HEK293T (cell line): ENCODE measurements around the gene TFDP2.

Source experiments
- CTCF ChIA-PET: fragments of 350-600 bp; formaldehyde crosslinking; extraction: SDS; loops from one replicate; lab custom pipeline; 2021; ENCODE audit warnings: antibody characterized with exemption, inconsistent platforms; lab: Yijun Ruan, JAX
- POLR2A ChIA-PET: fragments of 350-600 bp; formaldehyde crosslinking; extraction: SDS; loops from one replicate; lab custom pipeline; 2020; ENCODE audit warnings: antibody characterized with exemption, inconsistent platforms; lab: Yijun Ruan, JAX
- DNase-seq: peaks from one replicate; pipeline ENCODE4 v3.0.0; 2012; ENCODE audit warnings: mixed read lengths; ENCODE audit errors: extremely low spot score
- ARNT ChIP-seq: fragments of 450-650 bp; IDR thresholded peaks from 2 replicates; pipeline ENCODE4 v1.6.1; 2017; ENCODE audit warnings: mild to moderate bottlenecking
- BHLHE40 ChIP-seq: fragments of 450-650 bp; IDR thresholded peaks from 2 replicates; pipeline ENCODE4 v1.6.1; 2016; ENCODE audit warnings: mild to moderate bottlenecking, moderate library complexity, borderline replicate concordance
- CTBP1 ChIP-seq: fragments of 450-650 bp; IDR thresholded peaks from 2 replicates; pipeline ENCODE4 v1.6.1; 2016; ENCODE audit warnings: borderline replicate concordance
- ELF4 ChIP-seq: fragments of 450-650 bp; IDR thresholded peaks from 2 replicates; pipeline ENCODE4 v1.6.1; 2017; ENCODE audit warnings: antibody characterized with exemption
- FOXA1 ChIP-seq: fragments of 450-650 bp; IDR thresholded peaks from 2 replicates; pipeline ENCODE4 v1.6.1; 2016; ENCODE audit warnings: mild to moderate bottlenecking
- FOXK2 ChIP-seq: fragments of 450-650 bp; IDR thresholded peaks from 2 replicates; pipeline ENCODE4 v1.6.1; 2016; ENCODE audit warnings: mild to moderate bottlenecking
- FOXM1 ChIP-seq: fragments of 450-650 bp; IDR thresholded peaks from 2 replicates; pipeline ENCODE4 v1.6.1; 2017; ENCODE audit warnings: mild to moderate bottlenecking, borderline replicate concordance
- HDGF ChIP-seq: fragments of 450-650 bp; IDR thresholded peaks from 2 replicates; pipeline ENCODE4 v1.6.1; 2017; ENCODE audit warnings: antibody characterized with exemption, borderline replicate concordance
- L3MBTL2 ChIP-seq: fragments of 450-650 bp; conservative IDR thresholded peaks from 2 replicates; pipeline ENCODE4 v1.6.1; 2016; ENCODE audit warnings: mild to moderate bottlenecking
- LEF1 ChIP-seq: fragments of 450-650 bp; IDR thresholded peaks from 2 replicates; pipeline ENCODE4 v1.6.1; 2017; ENCODE audit warnings: mild to moderate bottlenecking, borderline replicate concordance
- NFRKB ChIP-seq: fragments of 450-650 bp; IDR thresholded peaks from 2 replicates; pipeline ENCODE4 v1.6.1; 2016; ENCODE audit warnings: mild to moderate bottlenecking, moderate library complexity
- SP1 ChIP-seq: fragments of 450-650 bp; IDR thresholded peaks from 2 replicates; pipeline ENCODE4 v1.6.1; 2017
- SUZ12 ChIP-seq: fragments of 450-650 bp; IDR thresholded peaks from 2 replicates; pipeline ENCODE4 v1.6.1; 2016; ENCODE audit warnings: mild to moderate bottlenecking
- TARDBP ChIP-seq: fragments of 450-650 bp; IDR thresholded peaks from 2 replicates; pipeline ENCODE4 v1.6.1; 2016
- ZNF384 ChIP-seq: fragments of 450-650 bp; IDR thresholded peaks from 2 replicates; pipeline ENCODE4 v1.6.1; 2016
- TF ChIP-seq, protein P1 (sequence below): fragments of 450-650 bp; IDR thresholded peaks from 2 replicates; pipeline ENCODE4 v1.6.1; 2016

TFDP2 gene

DNA sequence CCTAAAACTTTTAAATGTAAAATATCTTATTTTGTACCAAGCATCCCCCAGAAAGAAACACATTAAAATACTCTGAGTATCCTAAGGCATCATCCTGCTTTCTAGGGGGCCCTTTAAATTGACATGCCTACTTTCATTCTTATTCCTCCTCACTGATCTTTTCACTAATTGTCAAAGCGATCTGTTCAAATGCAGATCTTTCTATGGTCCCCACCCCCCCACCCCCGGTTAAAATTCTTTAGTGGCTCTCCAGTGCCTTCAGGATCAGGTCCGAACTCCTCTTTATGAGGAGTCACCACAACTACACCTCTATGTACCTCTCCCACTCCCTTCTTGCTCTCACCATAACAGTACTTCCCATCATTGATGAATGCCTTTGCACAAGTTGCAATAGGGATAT is 19.2 kb upstream of the TFDP2 start:
- TF ChIP-seq, protein P1, sequence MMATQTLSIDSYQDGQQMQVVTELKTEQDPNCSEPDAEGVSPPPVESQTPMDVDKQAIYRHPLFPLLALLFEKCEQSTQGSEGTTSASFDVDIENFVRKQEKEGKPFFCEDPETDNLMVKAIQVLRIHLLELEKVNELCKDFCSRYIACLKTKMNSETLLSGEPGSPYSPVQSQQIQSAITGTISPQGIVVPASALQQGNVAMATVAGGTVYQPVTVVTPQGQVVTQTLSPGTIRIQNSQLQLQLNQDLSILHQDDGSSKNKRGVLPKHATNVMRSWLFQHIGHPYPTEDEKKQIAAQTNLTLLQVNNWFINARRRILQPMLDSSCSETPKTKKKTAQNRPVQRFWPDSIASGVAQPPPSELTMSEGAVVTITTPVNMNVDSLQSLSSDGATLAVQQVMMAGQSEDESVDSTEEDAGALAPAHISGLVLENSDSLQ: no peak
- no peak for TF ChIP-seq ARNT
- TF ChIP-seq NFRKB: no peak
- no peak for TF ChIP-seq ELF4
- no peak for TF ChIP-seq FOXA1
- TF ChIP-seq ZNF384: no peak
- no peak for TF ChIP-seq SUZ12
- TF ChIP-seq HDGF: no peak
- no peak for TF ChIP-seq FOXK2
- no peak for TF ChIP-seq FOXM1
- no peak for TF ChIP-seq SP1
- TF ChIP-seq LEF1: no peak
- no peak for TF ChIP-seq L3MBTL2
- POLR2A ChIA-PET: no interaction called here
- CTCF ChIA-PET: no interaction called here
- no peak for DNase-seq

- DNase-seq: no peak
- TF ChIP-seq ELF4 (no peak), FOXA1 (no peak)
- POLR2A ChIA-PET: interaction anchor here (0.8 kb wide), 1 partner anchor 17 kb away, joined by 3 read pairs; no protein-coding TSS in a partner anchor
- CTCF ChIA-PET: interaction anchor here (2.0 kb wide), 1 partner anchor 15 kb away, joined by 7 read pairs; no protein-coding TSS in a partner anchor
Measured at GRCh38 chr3:142165194-142165593, 15.8 kb upstream of the TFDP2 start.

- no peak for DNase-seq
- ChIA-PET POLR2A (no interaction called here), CTCF (no interaction called here)
- TF ChIP-seq HDGF (no peak), NFRKB (no peak), FOXM1 (no peak), SUZ12 (no peak), SP1 (no peak), ELF4 (no peak), TARDBP (no peak), BHLHE40 (no peak), FOXK2 (no peak), LEF1 (no peak), ARNT (no peak)
- TF ChIP-seq, protein P1: no peak
Measured at GRCh38 chr3:142159083-142159740, 9.9 kb upstream of the TFDP2 start.

DNA sequence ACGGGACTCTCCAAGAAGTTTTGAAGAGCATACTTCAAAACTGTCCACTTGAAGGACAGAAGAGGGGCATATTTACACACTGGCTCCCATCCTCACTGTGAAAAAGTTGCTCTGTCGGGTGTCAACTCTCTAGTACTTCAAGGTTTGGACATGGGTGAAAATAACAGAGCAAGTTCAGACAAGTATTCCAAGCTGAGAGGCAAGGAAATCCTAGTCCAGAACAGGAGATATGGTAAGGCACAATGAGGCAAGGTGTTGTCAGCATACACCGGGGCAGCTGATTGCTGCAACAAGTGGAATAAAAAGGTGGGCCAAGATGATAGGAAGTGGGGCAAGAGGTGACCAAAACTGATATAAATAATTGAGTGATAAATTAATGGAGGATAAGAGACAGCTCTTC is 4.8 kb upstream of the TFDP2 start:
- POLR2A ChIA-PET: no interaction called here
- no peak for TF ChIP-seq SUZ12
- TF ChIP-seq TARDBP: no peak
- TF ChIP-seq ELF4: no peak
- no peak for TF ChIP-seq CTBP1
- TF ChIP-seq, protein P1: no peak
- no peak for TF ChIP-seq ARNT
- no peak for TF ChIP-seq FOXA1
- TF ChIP-seq FOXM1: no peak
- DNase-seq: no peak
- CTCF ChIA-PET: no interaction called here

DNA sequence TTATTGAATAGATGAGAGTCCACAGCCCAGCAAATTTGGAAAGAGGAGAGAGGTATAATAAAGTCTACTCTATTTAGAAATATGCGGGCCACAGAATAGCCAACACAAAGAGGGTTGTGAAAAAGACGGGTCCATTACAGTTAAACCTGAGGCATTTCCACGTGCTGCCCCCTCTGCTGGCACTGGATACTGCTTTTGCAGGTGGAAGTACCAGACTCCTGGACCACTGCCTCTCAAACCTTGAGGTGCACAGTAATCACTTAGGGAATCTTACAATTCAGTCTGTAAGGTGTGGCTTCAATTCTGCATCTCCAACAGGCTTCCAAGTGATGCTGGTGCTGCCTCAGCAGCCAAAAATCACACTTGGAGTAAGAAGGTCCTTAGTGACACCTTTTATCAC is 3.0 kb upstream of the TFDP2 start:
- CTCF ChIA-PET: no interaction called here
- no peak for TF ChIP-seq LEF1
- no peak for TF ChIP-seq BHLHE40
- no peak for TF ChIP-seq CTBP1
- TF ChIP-seq HDGF: no peak
- TF ChIP-seq TARDBP: no peak
- TF ChIP-seq ARNT: no peak
- TF ChIP-seq L3MBTL2: no peak
- no peak for TF ChIP-seq SP1
- no peak for TF ChIP-seq FOXM1
- TF ChIP-seq ELF4: no peak
- no peak for TF ChIP-seq FOXK2
- DNase-seq: peak; percentile 26
- POLR2A ChIA-PET: no interaction called here

- ChIA-PET CTCF (no interaction called here), POLR2A (interaction anchor here (0.7 kb wide), 1 partner anchor 12 kb away, joined by 3 read pairs; no protein-coding TSS in a partner anchor)
- DNase-seq: no peak
- TF ChIP-seq FOXM1 (no peak), SUZ12 (no peak), SP1 (no peak), ZNF384 (no peak), FOXK2 (no peak), FOXA1 (no peak), CTBP1 (no peak)
Measured at GRCh38 chr3:142151828-142152227, 2.5 kb upstream of the TFDP2 start.

GRCh38 chr3:142151240-142151639 is 1.9 kb upstream of the TFDP2 start:
- no peak for DNase-seq
- CTCF ChIA-PET: no interaction called here
- POLR2A ChIA-PET: interaction anchor here (0.7 kb wide), 1 partner anchor 13 kb away, joined by 3 read pairs; no protein-coding TSS in a partner anchor
- no peak for TF ChIP-seq TARDBP
- TF ChIP-seq CTBP1: no peak
- TF ChIP-seq FOXK2: no peak
